ENCODE results near the gene RNGTT. TPM values are rescaled to one million over a fixed set of nuclear protein-coding genes. Genes with fewer than 3 reads are reported as not detected.

Gene RNGTT
- total RNA-seq, 1 experiment from 2014 or later: 15.2 TPM

- Histone ChIP-seq H3K36me3 (ENCODE audit: low read depth) (no peaks in the 10 kb centered on the region), H3K27me3 (ENCODE audit: insufficient read depth, low read depth) (no peaks in the 10 kb centered on the region), H3K4me3 (no peak overlapping the region), H3K27ac (no peak overlapping the region), H4K20me1 (ENCODE audit: insufficient read depth) (no peaks in the 10 kb centered on the region), H3K9me3 (ENCODE audit: insufficient read depth, low read depth) (no peaks in the 10 kb centered on the region; the same call in 1 of the 2 replicates), H3K4me1 (replicated peaks; ENCODE audit: insufficient read depth) (no peaks in the 10 kb centered on the region), H3K79me2 (ENCODE audit: low read depth) (no peaks in the 10 kb centered on the region), H3K4me2 (no peak overlapping the region), H3F3A (ENCODE audit: insufficient read depth, low read depth) (no peaks in the 10 kb centered on the region), H2AFZ (no peak overlapping the region), H3K9me2 (ENCODE audit: insufficient read depth) (no peaks in the 10 kb centered on the region)
- POLR2A ChIA-PET (ENCODE audit: unreplicated experiment): no interaction called here
- intact Hi-C loops (cut with micrococcal nuclease; ENCODE audit: unreplicated experiment): no loop called here
- no TSS peak for BruUV-seq (replicated peaks)
- TF ChIP-seq EZH2 (IDR thresholded peaks at IDR 0.05; ENCODE audit: low read depth): no peak
- TF ChIP-seq, protein P1, sequence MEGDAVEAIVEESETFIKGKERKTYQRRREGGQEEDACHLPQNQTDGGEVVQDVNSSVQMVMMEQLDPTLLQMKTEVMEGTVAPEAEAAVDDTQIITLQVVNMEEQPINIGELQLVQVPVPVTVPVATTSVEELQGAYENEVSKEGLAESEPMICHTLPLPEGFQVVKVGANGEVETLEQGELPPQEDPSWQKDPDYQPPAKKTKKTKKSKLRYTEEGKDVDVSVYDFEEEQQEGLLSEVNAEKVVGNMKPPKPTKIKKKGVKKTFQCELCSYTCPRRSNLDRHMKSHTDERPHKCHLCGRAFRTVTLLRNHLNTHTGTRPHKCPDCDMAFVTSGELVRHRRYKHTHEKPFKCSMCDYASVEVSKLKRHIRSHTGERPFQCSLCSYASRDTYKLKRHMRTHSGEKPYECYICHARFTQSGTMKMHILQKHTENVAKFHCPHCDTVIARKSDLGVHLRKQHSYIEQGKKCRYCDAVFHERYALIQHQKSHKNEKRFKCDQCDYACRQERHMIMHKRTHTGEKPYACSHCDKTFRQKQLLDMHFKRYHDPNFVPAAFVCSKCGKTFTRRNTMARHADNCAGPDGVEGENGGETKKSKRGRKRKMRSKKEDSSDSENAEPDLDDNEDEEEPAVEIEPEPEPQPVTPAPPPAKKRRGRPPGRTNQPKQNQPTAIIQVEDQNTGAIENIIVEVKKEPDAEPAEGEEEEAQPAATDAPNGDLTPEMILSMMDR (conservative IDR thresholded peaks at IDR 0.05): no peak
- CTCF ChIA-PET: interaction anchor here (0.6 kb wide), 3 partner anchors 63 to 914 kb away, joined by 3 to 8 read pairs (median 4); no protein-coding TSS in a partner anchor
- DNase-seq: no peak
Measured at GRCh38 chr6:88843040-88843439, 120.4 kb downstream of the RNGTT start.

- ChIA-PET CTCF (no interaction called here), POLR2A (ENCODE audit: unreplicated experiment) (no interaction called here)
- no TSS peak for BruUV-seq (replicated peaks)
Measured at GRCh38 chr6:88842320-88842719, 121.1 kb downstream of the RNGTT start.

GRCh38 chr6:88840796-88841539 is 122.5 kb downstream of the RNGTT start:
- intact Hi-C loops (cut with micrococcal nuclease; ENCODE audit: unreplicated experiment): no loop called here
- Histone ChIP-seq H2AFZ (no peak overlapping the region), H3K4me2 (no peak overlapping the region), H3K27me3 (ENCODE audit: insufficient read depth, low read depth) (no peaks in the 10 kb centered on the region), H3K36me3 (ENCODE audit: low read depth) (no peaks in the 10 kb centered on the region), H3K27ac (no peak overlapping the region), H3F3A (ENCODE audit: insufficient read depth, low read depth) (no peaks in the 10 kb centered on the region), H3K4me3 (no peak overlapping the region), H3K79me2 (ENCODE audit: low read depth) (no peaks in the 10 kb centered on the region), H4K20me1 (ENCODE audit: insufficient read depth) (no peaks in the 10 kb centered on the region), H3K9me3 (ENCODE audit: insufficient read depth, low read depth) (no peaks in the 10 kb centered on the region; the same call in 1 of the 2 replicates), H3K4me1 (replicated peaks; ENCODE audit: insufficient read depth) (no peaks in the 10 kb centered on the region), H3K9me2 (ENCODE audit: insufficient read depth) (no peaks in the 10 kb centered on the region)
- POLR2A ChIA-PET (ENCODE audit: unreplicated experiment): no interaction called here
- TF ChIP-seq, protein P1 (conservative IDR thresholded peaks at IDR 0.05): no peak
- TF ChIP-seq EZH2 (IDR thresholded peaks at IDR 0.05; ENCODE audit: low read depth): no peak
- no TSS peak for BruUV-seq (replicated peaks)
- CTCF ChIA-PET: no interaction called here
- DNase-seq: no peak

More at GRCh38 chr6:88842320-88842719, 121.1 kb downstream of the RNGTT start:
- H3F3A ChIP-seq (ENCODE audit: insufficient read depth, low read depth): no peaks in the 10 kb centered on the region
- H4K20me1 ChIP-seq (ENCODE audit: insufficient read depth): no peaks in the 10 kb centered on the region
- intact Hi-C loops (cut with micrococcal nuclease; ENCODE audit: unreplicated experiment): no loop called here
- no peak for TF ChIP-seq EZH2 (IDR thresholded peaks at IDR 0.05; ENCODE audit: low read depth)
- TF ChIP-seq, protein P1 (conservative IDR thresholded peaks at IDR 0.05): no peak
- H2AFZ ChIP-seq: no peak overlapping the region
- H3K79me2 ChIP-seq (ENCODE audit: low read depth): no peaks in the 10 kb centered on the region
- no peak overlapping the region for H3K4me3 ChIP-seq
- no peaks in the 10 kb centered on the region for H3K36me3 ChIP-seq (ENCODE audit: low read depth)
- DNase-seq: no peak
- H3K4me2 ChIP-seq: no peak overlapping the region
- no peaks in the 10 kb centered on the region for H3K4me1 ChIP-seq (replicated peaks; ENCODE audit: insufficient read depth)
- no peaks in the 10 kb centered on the region for H3K27me3 ChIP-seq (ENCODE audit: insufficient read depth, low read depth)
- no peaks in the 10 kb centered on the region for H3K9me2 ChIP-seq (ENCODE audit: insufficient read depth)
- no peak overlapping the region for H3K27ac ChIP-seq
- no peaks in the 10 kb centered on the region; the same call in 1 of the 2 replicates for H3K9me3 ChIP-seq (ENCODE audit: insufficient read depth, low read depth)
